Psoas muscle (tissue), 8 donors: ENCODE data around the gene RAPGEF5. TPM values are rescaled to one million over a fixed set of nuclear protein-coding genes. Genes with fewer than 3 reads are reported as not detected.

Source experiments
- ATAC-seq, 4 donors: fragments of 200-7000 bp; cut with Tn5 transposase; one replicate each; pipeline ENCODE4 v1.9.1; 2020; ENCODE audit warnings: moderate library complexity in 3 of 4, mild to moderate bottlenecking in 2 of 4
- DNase-seq, 2 donors: peaks; one replicate each; pipeline ENCODE4 v3.0.0-alpha.2; 2020
- H3K27ac ChIP-seq: fragments of 200-600 bp; one replicate; pipeline ENCODE4 v1.8.0; 2022
- H3K27me3 ChIP-seq, 3 donors: fragments of 200-600 bp in 1 of 3; one replicate each; pipeline versions ENCODE4 v1.6.1 to v1.8.0; 2013 to 2022; ENCODE audit warnings: low read length in 2 of 3, mild to moderate bottlenecking in 2 of 3, moderate library complexity in 1 of 3; ENCODE audit not compliant: insufficient read depth in 3 of 3
- H3K36me3 ChIP-seq, 2 donors: fragments of 200-600 bp in 1 of 2; one replicate each; pipeline versions ENCODE4 v1.6.1 to v1.8.0; 2013 to 2022; ENCODE audit warnings: low read depth in 1 of 2, mild to moderate bottlenecking in 1 of 2, moderate library complexity in 1 of 2; ENCODE audit not compliant: insufficient read depth in 1 of 2
- H3K4me1 ChIP-seq: fragments of 200-600 bp; one replicate; pipeline ENCODE4 v1.8.0; 2022
- H3K4me3 ChIP-seq: fragments of 200-600 bp; one replicate; pipeline ENCODE4 v1.8.0; 2022; ENCODE audit warnings: mild to moderate bottlenecking
- H3K9me3 ChIP-seq: fragments of 200-600 bp; one replicate; pipeline ENCODE4 v1.8.0; 2022
- CTCF ChIP-seq: fragments of 200-600 bp; IDR thresholded peaks from one replicate; pipeline ENCODE4 v1.8.0; 2022; ENCODE audit warnings: antibody characterized with exemption
- WGBS, 3 donors: extraction: QIAGEN DNeasy Blood & Tissue Kit; methylation state at CpG; one replicate each; pipeline versions ENCODE4 v1.1.6 to v1.1.7; 2013; 5-methylcytosine and 5-hydroxymethylcytosine counted together
- intact Hi-C, 2 donors: fragments of 100-400 bp; cut with DNase I; formaldehyde crosslinking; loops; one replicate each; pipeline versions ENCODE4 v1.11.0 to v1.14.2; 2022
- polyA plus RNA-seq, 3 donors: library from polyadenylated mRNA; stranded (reverse); fragments of 200-250 nt; gene quantifications; one replicate each; pipeline ENCODE4 v1.2.3, GENCODE V29; 2013
- total RNA-seq, 4 donors: library from RNA; stranded (reverse); fragmentation: NEBNext Ultra II Directional in 2 of 4; extraction: Animal tissue kit (Norgen Biotek cat#: 25700) in 2 of 4; gene quantifications; one replicate each; pipeline versions ENCODE4 v1.2.1 to v1.2.4, GENCODE V29; 2021 to 2023
- donor health status: healthy with polysubstance abuse.
- donor health status: DM: no; HTN: no; CAD: no; lungs with moderate emphysema.
- donor health status: Bipolar disorder and iron deficiency.
- donor health status: healthy.
- donor health status: DM: yes; HTN: yes; CAD: no.
- donor health status: DM: no; HTN: no; CAD: no.
- donor health status: DM: no; HTN: no; CAD: no.
- donor health status: DM: yes; HTN: yes; CAD: no.

The RAPGEF5 gene
- total and polyA plus RNA-seq, 7 donors = 2.6 to 10.8 (median 5.5) TPM

GRCh38 chr7:22121702-22122474 is 235.1 kb downstream of the RAPGEF5 start:
- no peak for TF ChIP-seq CTCF

GRCh38 chr7:22120391-22121053 is 236.4 kb downstream of the RAPGEF5 start:
- H3K27ac ChIP-seq = no peak overlapping the region
- ATAC-seq (no peak), DNase-seq (no peak)

More at GRCh38 chr7:22121702-22122474, 235.1 kb downstream of the RAPGEF5 start:
- WGBS, 3 donors = 41 to 44% (median 41%) methylated on average over 8 of the region's 8 CpGs
- Histone ChIP-seq H3K27ac (peak overlapping the region; percentile 25), H3K27me3 (peaks cover 0 to 2% (median 0%) of the 10 kb centered on the region in 3 donors), H3K4me1 (no peaks in the 10 kb centered on the region), H3K4me3 (no peak overlapping the region), H3K36me3 (peaks cover 0 to 3% of the 10 kb centered on the region in 2 donors), H3K9me3 (no peaks in the 10 kb centered on the region)
- intact Hi-C loops = no loop called here
- DNase-seq (no peak), ATAC-seq (peak in 2 of 4 donors; percentile 14 to 32)

GRCh38 chr7:22117222-22117621 is 239.7 kb downstream of the RAPGEF5 start:
- TF ChIP-seq CTCF = no peak
- DNase-seq (no peak), ATAC-seq (no peak)
- no peaks in the 10 kb centered on the region for H3K4me1 ChIP-seq
- 60 to 63% (median 62%) methylated on average over 6 of the region's 6 CpGs for WGBS, 3 donors
- intact Hi-C loops = no loop called here
- H3K27me3 ChIP-seq = no peaks in the 10 kb centered on the region
- H3K27ac ChIP-seq = no peak overlapping the region
- peaks cover 0 to 3% of the 10 kb centered on the region in 2 donors for H3K36me3 ChIP-seq
- no peaks in the 10 kb centered on the region for H3K9me3 ChIP-seq
- H3K4me3 ChIP-seq = no peak overlapping the region

More at GRCh38 chr7:22120391-22121053, 236.4 kb downstream of the RAPGEF5 start:
- H3K9me3 ChIP-seq = no peaks in the 10 kb centered on the region
- H3K4me1 ChIP-seq = no peaks in the 10 kb centered on the region
- intact Hi-C loops = no loop called here
- H3K4me3 ChIP-seq = no peak overlapping the region
- H3K36me3 ChIP-seq = peaks cover 0 to 3% of the 10 kb centered on the region in 2 donors
- WGBS, 3 donors = 53 to 68% (median 65%) methylated on average over 8 of the region's 8 CpGs
- no peak for TF ChIP-seq CTCF
- H3K27me3 ChIP-seq = peaks cover 0 to 2% (median 0%) of the 10 kb centered on the region in 3 donors

GRCh38 chr7:22116451-22117030 is 240.4 kb downstream of the RAPGEF5 start:
- WGBS, 3 donors = 89 to 94% (median 91%) methylated on average over 7 of the region's 7 CpGs
- intact Hi-C loops = no loop called here

More at GRCh38 chr7:22116451-22117030, 240.4 kb downstream of the RAPGEF5 start:
- H3K27me3 ChIP-seq = no peaks in the 10 kb centered on the region
- H3K36me3 ChIP-seq = peaks cover 0 to 3% of the 10 kb centered on the region in 2 donors
- H3K4me1 ChIP-seq = no peaks in the 10 kb centered on the region
- no peak overlapping the region for H3K27ac ChIP-seq
- H3K9me3 ChIP-seq = no peaks in the 10 kb centered on the region
- H3K4me3 ChIP-seq = no peak overlapping the region
- no peak for TF ChIP-seq CTCF
- ATAC-seq (no peak), DNase-seq (no peak)
